ENCODE data around the gene ANXA4.
A peak's percentile ranks its signal among the peaks of the same experiment; 100 is the strongest.
"Not testable (repeated sequence)": the region's sequence is repeated elsewhere in the genome, so short reads cannot be mapped to it uniquely, and the experiment has no call there.

The ANXA4 gene

GRCh38 chr2:69721022-69721421 is 20.9 kb upstream of the ANXA4 start:
- DNase-seq (ENCODE audit: low read depth): no peak

- DNase-seq (ENCODE audit: low read depth): no peak
Measured at GRCh38 chr2:69723791-69724190, 18.1 kb upstream of the ANXA4 start.

- peak; percentile 85 for DNase-seq (ENCODE audit: low read depth)
Measured at GRCh38 chr2:69724540-69725159, 17.3 kb upstream of the ANXA4 start.

GRCh38 chr2:69725706-69726360 is 16.1 kb upstream of the ANXA4 start:
- no peak for DNase-seq (ENCODE audit: low read depth)

- no peak for DNase-seq (ENCODE audit: low read depth)
Measured at GRCh38 chr2:69729266-69729665, 12.7 kb upstream of the ANXA4 start.

GRCh38 chr2:69729781-69730180 is 12.2 kb upstream of the ANXA4 start:
- no peak for DNase-seq (ENCODE audit: low read depth)

GRCh38 chr2:69731147-69731970 is 10.6 kb upstream of the ANXA4 start:
- no peak for DNase-seq (ENCODE audit: low read depth)

GRCh38 chr2:69733342-69734034 is 8.4 kb upstream of the ANXA4 start:
- no peak for DNase-seq (ENCODE audit: low read depth)

- DNase-seq (ENCODE audit: low read depth): no peak
Measured at GRCh38 chr2:69734035-69734611, 7.8 kb upstream of the ANXA4 start.

- DNase-seq (ENCODE audit: low read depth): no peak
Measured at GRCh38 chr2:69734854-69735544, 6.9 kb upstream of the ANXA4 start.

GRCh38 chr2:69735686-69736085 is 6.2 kb upstream of the ANXA4 start:
- DNase-seq (ENCODE audit: low read depth): no peak

- DNase-seq (ENCODE audit: low read depth): not testable (repeated sequence)
Measured at GRCh38 chr2:69738149-69738548, 3.8 kb upstream of the ANXA4 start.

GRCh38 chr2:69740502-69740951 is 1.4 kb upstream of the ANXA4 start:
- DNase-seq (ENCODE audit: low read depth): peak; percentile 48

- peak; percentile 90 for DNase-seq (ENCODE audit: low read depth)
Measured at GRCh38 chr2:69741229-69741574, 732 bp upstream of the ANXA4 start.

- peak; percentile 52 for DNase-seq (ENCODE audit: low read depth)
Measured at GRCh38 chr2:69742322-69742952, 503 bp downstream of the ANXA4 start.

GRCh38 chr2:69743847-69744264 is 1.9 kb downstream of the ANXA4 start:
- no peak for DNase-seq (ENCODE audit: low read depth)

GRCh38 chr2:69744456-69744855 is 2.5 kb downstream of the ANXA4 start:
- no peak for DNase-seq (ENCODE audit: low read depth)

- DNase-seq (ENCODE audit: low read depth): no peak
Measured at GRCh38 chr2:69745035-69745434, 3.1 kb downstream of the ANXA4 start.

- no peak for DNase-seq (ENCODE audit: low read depth)
Measured at GRCh38 chr2:69750246-69750645, 8.3 kb downstream of the ANXA4 start.

- DNase-seq (ENCODE audit: low read depth): no peak
Measured at GRCh38 chr2:69753659-69754363, 11.9 kb downstream of the ANXA4 start.

Measured in ELR (cell line).